ENCODE data around the gene MYOZ1.
"Not testable (repeated sequence)": the region's sequence is repeated elsewhere in the genome, so short reads cannot be mapped to it uniquely, and the experiment has no call there.

Gene MYOZ1

GRCh38 chr10:73647211-73647874 is 6.1 kb upstream of the MYOZ1 start:
- no peak for DNase-seq

- no peak for DNase-seq
Measured at GRCh38 chr10:73646598-73647041, 5.3 kb upstream of the MYOZ1 start.

- DNase-seq = no peak
Measured at GRCh38 chr10:73645251-73645650, 4.0 kb upstream of the MYOZ1 start.

- no peak for DNase-seq
Measured at GRCh38 chr10:73644767-73645166, 3.5 kb upstream of the MYOZ1 start.

GRCh38 chr10:73644015-73644743 is 2.9 kb upstream of the MYOZ1 start:
- DNase-seq = no peak

- no peak for DNase-seq
Measured at GRCh38 chr10:73643362-73643761, 2.1 kb upstream of the MYOZ1 start.

- no peak for DNase-seq
Measured at GRCh38 chr10:73639286-73639685, 2.0 kb downstream of the MYOZ1 start.

GRCh38 chr10:73635781-73636180 is 5.5 kb downstream of the MYOZ1 start:
- no peak for DNase-seq

- no peak for DNase-seq
Measured at GRCh38 chr10:73634421-73634820, 6.9 kb downstream of the MYOZ1 start.

GRCh38 chr10:73629165-73629564 is 12.1 kb downstream of the MYOZ1 start:
- no peak for DNase-seq

- no peak for DNase-seq
Measured at GRCh38 chr10:73628405-73628804, 12.9 kb downstream of the MYOZ1 start.

GRCh38 chr10:73627300-73627699 is 14.0 kb downstream of the MYOZ1 start:
- no peak for DNase-seq

GRCh38 chr10:73625884-73626752 is 15.2 kb downstream of the MYOZ1 start:
- peak; percentile 60 for DNase-seq

GRCh38 chr10:73625004-73625883 is 16.0 kb downstream of the MYOZ1 start:
- DNase-seq = no peak

GRCh38 chr10:73623056-73623455 is 18.2 kb downstream of the MYOZ1 start:
- DNase-seq = no peak

- DNase-seq = not testable (repeated sequence)
Measured at GRCh38 chr10:73620974-73621373, 20.3 kb downstream of the MYOZ1 start.

GRCh38 chr10:73617143-73617542 is 24.1 kb downstream of the MYOZ1 start:
- not testable (repeated sequence) for DNase-seq

GRCh38 chr10:73614720-73615119 is 26.6 kb downstream of the MYOZ1 start:
- no peak for DNase-seq

GRCh38 chr10:73609116-73609515 is 32.2 kb downstream of the MYOZ1 start:
- no peak for DNase-seq

GRCh38 chr10:73601486-73601921 is 39.8 kb downstream of the MYOZ1 start:
- DNase-seq = no peak

- DNase-seq = no peak
Measured at GRCh38 chr10:73597346-73597745, 43.9 kb downstream of the MYOZ1 start.

GRCh38 chr10:73593812-73594211 is 47.5 kb downstream of the MYOZ1 start:
- DNase-seq = no peak

Measured in NCI-H524 treated with DMSO at 0.1 percent for 48 hours (cell line).